ENCODE data around the gene BRI3.

DNA sequence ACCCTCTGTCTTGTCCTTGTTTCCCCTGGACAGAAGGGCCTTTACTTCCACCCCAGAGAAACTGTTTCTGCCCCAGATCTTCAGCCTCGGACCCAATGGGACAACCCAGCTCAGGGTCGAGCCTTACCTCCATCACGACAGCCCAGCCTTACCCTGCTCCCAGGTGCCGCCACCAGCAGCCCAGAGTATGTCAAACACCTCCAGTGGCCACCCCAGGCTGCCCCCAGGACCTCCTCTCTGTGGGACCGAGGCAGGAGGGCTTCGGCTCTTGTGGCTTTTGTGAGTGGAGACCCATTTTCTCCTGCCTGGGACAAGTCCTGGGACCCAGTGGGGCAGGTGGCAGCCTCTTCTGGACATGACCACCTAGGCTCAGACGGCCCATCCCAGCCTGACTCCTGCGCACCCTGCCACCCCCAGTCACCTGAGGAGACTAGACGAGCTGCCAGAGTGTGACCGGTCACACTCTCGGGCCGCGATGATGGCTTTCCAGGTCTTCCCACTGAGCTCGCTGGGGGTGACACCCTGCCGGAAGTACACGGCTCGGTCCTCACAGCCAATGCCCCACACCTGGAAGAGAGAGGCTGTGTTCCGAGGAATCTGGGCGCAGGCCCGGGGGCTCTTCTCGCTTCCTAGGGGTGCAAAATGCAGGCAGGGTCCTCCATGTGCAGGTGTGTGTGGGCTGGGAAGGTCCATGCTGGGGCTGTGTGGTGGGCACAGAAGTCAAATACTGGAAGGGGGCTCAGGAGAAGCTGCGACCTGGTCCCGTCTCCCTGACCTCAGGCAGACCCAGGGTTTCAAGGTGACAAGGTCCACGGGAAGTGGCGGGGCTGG is 44.9 kb upstream of the BRI3 start:
- TF ChIP-seq, protein P1, sequence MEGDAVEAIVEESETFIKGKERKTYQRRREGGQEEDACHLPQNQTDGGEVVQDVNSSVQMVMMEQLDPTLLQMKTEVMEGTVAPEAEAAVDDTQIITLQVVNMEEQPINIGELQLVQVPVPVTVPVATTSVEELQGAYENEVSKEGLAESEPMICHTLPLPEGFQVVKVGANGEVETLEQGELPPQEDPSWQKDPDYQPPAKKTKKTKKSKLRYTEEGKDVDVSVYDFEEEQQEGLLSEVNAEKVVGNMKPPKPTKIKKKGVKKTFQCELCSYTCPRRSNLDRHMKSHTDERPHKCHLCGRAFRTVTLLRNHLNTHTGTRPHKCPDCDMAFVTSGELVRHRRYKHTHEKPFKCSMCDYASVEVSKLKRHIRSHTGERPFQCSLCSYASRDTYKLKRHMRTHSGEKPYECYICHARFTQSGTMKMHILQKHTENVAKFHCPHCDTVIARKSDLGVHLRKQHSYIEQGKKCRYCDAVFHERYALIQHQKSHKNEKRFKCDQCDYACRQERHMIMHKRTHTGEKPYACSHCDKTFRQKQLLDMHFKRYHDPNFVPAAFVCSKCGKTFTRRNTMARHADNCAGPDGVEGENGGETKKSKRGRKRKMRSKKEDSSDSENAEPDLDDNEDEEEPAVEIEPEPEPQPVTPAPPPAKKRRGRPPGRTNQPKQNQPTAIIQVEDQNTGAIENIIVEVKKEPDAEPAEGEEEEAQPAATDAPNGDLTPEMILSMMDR (conservative IDR thresholded peaks at IDR 0.05 in 1 of 2, IDR thresholded peaks at IDR 0.05 in 1 of 2; ENCODE audit: low read depth in 1 of 2, low read length in 2 of 2): no peak
- TF ChIP-seq EZH2 (IDR thresholded peaks at IDR 0.05; ENCODE audit: low read length, missing control alignments): no peak
